Skeletal muscle cell (primary cell): Measurements from ENCODE around the gene SIMC1.
"Not testable (repeated sequence)": the region's sequence is repeated elsewhere in the genome, so short reads cannot be mapped to it uniquely, and the experiment has no call there.

ENCODE experiments used
- DNase-seq: peaks from one replicate; pipeline ENCODE4 v3.0.0-alpha.2; 2010; ENCODE audit warnings: low read depth
- H3K4me3 ChIP-seq: 2 replicates; pipeline ENCODE4 v1.5.1; 2011; ENCODE audit warnings: low read depth, mild to moderate bottlenecking, control low read depth, low read length, moderate library complexity

The SIMC1 gene

DNA sequence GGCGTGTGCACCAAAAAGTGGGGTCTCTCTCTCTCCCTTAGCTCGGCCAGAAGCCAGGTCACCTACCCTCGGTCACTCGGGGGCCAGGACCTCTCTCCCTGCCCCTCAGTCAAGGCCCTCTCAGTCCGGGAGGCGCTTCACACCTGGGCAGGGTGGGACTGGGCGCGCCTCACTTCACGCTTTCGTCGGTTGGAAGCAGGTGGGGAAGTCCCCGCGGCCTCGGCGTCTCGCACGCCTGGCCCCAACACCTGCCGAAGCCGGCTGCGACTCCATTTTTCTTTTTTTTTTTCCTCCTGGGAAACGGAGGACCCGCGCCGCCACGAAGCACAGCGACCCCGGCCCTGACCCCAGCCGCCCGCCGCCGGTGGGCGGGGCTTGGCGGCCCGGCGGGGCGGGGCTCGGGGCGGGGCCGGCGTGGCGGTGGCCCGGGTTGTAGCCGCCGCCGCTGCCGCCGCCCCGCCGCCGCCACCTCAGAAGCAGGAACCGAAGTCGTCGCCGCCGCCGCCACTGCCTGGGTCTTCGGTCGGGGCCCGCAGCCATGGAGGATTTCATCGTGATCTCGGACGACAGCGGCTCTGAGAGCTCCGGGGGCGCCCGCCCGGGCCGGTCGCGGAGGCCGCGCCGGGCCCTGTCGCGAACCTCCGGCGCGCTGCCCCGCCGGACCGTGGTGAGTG is at the start of gene SIMC1:
Gene SIMC1 (plus strand): TSS at position 454 of the 674 bp plus-strand sequence. CDS start 85 bp downstream, at position 539.
- not testable (repeated sequence) for DNase-seq
- peak within 1 kb of the TSS; percentile 39 for H3K4me3 ChIP-seq

DNA sequence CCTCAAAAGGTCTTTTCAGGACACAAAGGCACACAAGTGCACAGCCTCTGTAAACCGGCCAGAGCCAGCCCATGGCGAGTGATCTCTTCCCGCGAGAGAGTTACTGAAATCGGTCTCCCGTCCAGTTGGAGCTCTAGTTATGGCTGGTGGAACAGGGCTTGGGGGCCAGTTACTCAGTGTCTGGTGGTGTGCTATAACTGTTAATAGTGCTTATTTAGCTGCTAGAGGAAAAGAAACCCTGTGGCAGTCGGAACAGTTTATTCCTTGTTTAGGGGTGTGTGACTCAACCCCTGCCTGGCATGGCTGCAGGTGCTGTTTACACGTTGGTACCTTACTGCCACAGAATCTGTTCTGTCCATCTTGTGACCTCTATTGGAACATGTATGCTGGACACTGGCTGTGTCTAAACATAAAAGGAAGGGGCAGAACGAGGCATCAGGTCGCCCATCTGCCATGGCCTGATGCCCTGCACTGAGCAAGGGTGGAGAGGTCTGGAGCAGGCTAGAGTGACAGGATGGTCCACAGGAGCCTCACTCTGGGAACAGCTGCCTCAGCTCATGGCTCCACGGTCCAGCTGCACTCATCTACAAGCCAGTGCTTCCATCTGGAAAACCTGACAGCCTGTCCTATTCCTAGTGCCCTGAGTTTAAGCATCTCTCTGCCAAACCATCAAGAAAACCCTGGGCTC is 49.6 kb upstream of the SIMC1 start:
- H3K4me3 ChIP-seq = no peak overlapping the region
- no peak for DNase-seq

DNA sequence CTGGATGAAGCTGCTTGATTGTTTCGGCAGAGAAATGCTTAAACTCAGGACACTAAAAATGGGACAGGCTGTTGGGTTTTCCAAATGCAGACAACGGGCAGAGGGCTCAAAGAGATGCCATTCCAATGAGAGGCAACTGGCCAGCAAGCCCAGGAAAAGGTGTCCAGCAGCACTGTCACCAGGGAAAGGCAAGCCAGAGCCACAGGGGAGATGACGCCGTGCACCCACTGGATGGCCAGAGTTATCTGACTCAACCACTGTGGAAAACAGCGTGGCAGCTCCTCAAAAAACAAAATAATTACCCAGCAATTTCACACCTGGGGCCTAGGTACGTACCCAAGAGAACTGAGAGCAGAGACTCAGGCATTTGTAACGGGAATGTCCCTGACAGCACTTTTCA is 48.4 kb upstream of the SIMC1 start:
- no peak for DNase-seq
- H3K4me3 ChIP-seq = no peak overlapping the region

DNA sequence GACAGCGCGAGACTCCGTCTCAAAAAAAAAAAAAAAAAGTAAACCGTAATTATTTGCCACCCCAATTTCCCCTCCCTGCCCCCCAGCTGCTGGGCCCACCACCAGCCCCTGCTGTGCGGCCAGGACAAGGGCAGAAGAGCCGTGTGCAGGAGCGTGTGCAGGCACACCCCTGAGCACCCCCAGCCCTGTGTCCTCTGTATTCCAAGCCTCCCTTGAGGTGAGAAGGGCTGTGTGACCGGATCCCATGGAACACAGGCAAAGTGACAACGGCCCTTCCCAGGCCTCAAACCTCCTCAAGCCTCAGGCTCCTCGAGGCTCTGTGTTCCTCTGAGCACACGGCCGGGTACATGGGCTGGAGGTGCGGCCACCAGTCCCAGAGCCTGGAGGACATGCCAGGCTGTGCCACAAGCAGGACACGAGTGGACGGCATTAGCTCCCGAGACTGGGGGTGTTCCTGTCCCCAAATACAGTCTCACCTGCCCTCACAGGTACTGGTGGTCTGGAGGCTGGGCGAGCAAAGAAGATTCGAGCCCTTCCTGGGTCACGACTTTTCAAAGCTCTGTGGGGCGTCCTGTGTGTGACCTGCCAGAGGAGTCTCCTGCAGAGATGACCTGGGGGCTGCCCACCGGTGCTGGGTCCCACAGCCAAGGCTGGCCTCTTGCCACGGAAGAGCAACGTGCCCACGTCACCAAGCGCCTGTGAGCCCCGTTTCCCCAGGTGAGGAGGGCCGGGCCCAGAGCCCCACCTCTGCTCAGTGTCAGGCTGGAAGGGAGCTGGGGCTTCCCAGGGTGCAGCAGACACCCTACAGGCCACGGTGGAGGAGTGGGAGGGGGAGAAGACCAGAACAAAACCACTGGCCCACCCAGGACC is 47.1 kb upstream of the SIMC1 start:
- no peak for DNase-seq
- no peak overlapping the region for H3K4me3 ChIP-seq

DNA sequence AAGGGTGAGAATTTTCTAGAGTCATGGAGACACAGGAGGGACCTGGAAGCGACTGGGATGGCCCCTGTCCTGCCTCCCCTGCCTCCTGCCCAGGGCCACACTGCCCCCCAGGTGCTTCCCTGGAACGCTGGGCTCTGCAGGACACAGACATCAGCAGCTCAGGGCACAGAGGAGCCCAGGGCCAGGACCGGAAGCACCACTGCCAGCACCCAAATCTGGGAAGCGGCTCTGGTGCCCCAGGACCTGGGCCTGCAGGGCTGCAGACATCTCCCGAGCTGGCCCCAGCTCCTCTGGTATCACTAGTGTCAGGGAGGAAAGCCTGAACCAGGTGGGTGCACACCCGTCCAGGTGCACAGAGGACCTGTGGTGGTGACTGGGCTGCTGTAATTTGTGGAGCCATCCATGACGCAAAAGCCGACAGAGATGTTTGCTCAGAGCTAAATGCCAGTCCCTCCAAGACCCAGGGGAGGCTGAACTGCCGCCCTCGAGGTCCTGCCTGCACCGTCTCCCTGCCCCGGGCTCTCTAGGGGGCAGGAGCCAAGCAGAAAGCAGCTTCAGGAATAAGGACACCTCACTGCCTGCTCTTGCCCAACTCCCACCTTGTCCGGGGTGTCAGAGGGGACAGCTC is 46.0 kb upstream of the SIMC1 start:
- DNase-seq = no peak
- no peak overlapping the region for H3K4me3 ChIP-seq

DNA sequence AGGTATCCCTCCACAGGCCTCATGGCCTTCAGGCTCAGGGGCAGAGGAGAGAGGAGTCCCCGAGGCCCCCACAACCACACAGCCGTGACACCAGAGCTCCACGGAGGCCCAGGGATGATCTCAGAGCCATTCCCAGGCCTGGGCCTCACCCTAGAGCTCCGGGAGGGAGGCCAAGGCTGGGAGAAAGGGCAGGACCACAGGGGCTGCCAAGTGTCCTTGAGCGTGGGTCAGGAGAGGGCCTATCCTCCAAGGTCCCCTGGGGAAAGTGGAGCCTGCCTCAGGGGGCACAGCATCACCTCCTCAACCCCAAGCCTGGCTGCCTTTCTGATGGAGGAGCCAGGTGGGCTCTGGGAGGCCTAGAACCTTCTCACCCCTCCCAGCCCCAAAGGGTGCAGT is 45.5 kb upstream of the SIMC1 start:
- not testable (repeated sequence) for DNase-seq, H3K4me3 ChIP-seq

DNA sequence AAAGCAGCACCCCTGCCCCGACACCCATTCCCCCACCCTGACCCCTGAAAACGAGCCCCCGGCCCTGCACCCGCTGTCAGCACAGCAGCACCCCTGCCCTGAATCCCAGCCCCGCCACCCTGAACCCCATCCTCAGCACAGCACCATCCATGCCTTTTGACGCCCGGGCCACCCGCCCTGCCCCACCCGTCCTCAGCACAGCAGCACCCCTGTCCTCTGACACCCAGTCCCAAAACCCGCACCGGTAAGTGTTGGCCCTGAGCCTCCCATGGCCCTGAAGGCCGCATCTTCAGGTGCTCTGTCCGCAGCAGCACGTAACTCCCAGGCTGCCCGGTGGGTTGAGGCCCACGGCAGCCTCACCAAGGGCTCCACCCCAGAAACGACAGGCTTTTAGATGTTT is 44.6 kb upstream of the SIMC1 start:
- not testable (repeated sequence) for H3K4me3 ChIP-seq, DNase-seq

DNA sequence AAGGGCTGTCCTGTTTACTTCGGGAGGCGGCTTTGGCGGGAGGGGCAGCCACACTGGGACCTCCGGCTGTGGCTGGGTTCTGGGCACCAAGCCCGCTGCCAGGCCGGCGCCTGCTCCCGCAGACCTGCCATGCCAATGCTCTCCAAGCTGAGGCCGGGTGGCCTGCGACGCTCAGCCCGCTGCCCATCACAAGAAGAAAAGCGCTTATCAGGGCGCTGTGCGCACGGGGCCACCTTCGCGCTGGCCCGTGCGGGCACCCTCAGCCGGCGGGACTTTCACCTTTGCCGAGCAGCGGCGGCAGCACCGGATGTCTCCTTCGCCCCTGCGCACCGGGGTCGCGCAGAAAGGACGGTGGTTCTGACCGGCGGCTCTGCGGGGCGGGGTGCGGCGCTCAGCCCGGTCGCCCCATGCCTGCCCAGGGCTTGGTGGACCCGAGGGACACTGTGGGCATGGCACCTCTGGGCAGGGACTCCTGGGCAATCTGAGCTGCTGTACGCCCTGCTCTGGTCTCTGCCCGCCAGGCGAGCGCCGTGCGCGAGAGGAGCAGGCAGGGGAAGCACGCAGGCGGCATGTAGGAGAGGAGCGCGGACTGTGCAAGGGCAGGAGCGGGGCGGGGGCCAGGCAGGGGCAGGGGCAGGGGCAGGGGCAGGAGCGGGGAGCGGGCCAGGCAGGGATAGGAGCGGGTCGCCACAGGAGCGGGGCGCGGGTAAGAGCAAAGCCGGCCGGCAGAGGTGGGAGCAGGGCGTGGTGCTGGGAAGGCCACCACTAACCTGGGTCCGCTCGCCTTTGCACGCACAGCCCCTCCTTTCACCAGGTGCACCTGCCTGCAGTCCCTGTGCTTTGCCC is 43.8 kb upstream of the SIMC1 start:
- peak overlapping the region; percentile 13 for H3K4me3 ChIP-seq
- not testable (repeated sequence) for DNase-seq

DNA sequence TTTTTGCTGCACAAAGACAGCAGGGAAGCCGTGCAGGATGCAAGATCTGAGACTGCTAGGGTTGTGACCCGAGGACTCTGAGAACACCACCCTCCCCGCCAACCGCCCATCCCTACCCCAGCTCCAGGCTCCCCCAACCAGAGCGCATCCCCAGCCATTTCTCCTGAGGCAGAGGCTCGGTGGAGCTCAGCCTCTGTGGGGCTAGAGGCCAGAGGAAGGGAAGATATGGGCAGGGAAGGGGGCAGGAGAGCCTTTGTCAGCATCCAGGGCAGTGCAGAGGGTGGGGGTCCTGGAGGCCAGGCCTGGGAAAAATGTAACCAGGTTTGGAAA is 43.2 kb upstream of the SIMC1 start:
- DNase-seq, H3K4me3 ChIP-seq: not testable (repeated sequence)

DNA sequence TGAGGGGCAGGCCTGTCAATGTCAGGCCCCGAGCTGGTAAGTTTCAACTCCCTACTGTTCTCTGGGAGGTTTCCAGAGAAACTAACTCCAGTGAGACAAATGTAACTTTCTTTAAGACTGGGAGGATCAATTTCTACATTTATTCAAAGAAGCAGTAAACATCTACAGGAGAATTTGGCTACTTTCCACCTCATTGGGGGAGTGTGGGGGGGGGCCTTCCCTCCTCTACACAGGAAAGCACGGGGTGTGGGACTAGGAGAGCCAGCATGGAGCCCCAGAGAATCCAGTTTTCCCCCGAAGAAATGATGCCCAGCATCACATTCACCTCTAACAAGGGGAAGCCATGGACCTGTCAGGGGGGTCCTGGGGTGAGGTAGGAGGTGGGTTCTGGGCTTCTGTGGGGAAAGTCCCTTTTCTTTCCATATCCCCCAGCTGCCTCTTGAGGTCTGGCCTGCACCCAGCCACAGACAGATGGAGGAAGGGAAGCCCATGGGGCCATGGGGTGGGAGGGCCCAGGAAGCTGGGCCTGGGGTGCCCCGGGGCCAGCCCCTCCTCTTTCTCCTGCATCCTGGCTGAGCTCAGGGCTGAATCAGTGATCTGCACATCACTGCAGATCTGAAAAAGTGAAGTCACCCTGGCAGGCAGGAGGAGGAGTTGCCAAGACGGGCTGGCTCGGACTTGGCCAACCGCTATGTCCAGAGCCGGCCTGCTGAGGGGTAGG is 42.6 kb upstream of the SIMC1 start:
- not testable (repeated sequence) for DNase-seq, H3K4me3 ChIP-seq

DNA sequence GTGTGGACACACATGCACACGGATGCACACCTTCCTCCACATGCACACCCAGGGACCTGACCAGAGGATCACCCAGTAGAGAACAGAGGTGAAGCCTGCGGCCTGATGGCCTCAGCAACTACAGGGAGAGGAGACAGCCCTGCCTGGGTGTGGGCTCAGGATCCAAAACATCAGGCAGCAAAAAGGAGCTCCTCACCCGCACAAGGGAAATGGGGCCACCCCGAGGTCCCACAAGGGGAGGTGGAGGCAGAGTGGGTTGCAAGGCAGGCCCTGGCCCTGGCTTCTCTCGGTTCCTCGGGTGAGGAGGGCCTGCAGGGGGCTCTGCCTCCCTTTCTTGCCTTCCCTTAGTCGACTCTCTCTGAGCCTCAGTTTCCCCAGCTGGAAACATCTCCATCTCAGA is 41.4 kb upstream of the SIMC1 start:
- DNase-seq, H3K4me3 ChIP-seq: not testable (repeated sequence)

DNA sequence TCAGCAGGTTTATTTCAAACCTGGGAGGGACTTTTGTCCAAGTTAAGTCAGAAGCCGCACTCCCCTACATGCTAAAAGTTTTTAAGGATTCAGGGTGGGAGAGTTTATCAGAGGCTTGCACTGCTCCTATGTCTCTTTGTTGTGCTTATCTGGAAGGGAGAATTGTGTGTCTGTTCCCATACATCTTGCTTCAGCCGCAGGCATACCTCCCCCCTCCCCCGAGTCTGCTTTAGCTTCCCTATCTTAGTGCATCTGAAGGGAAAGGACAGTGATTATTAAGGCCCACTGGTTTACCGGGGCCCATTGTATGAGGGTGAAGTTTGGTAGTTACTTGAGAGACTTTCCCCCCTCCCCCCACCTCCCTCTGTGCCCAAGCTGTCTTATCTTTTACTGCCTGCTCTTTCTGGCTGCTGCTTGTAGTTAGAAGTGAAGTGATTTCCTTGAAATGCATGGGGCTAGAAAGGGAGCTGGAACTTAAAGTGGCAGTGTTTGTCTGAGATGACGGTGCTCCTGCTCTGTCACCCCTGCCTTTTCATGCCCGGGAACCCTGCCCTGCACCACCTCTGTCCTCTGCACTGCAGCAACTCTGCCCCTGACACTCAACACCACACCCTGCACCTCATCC is 40.9 kb upstream of the SIMC1 start:
- H3K4me3 ChIP-seq, DNase-seq: not testable (repeated sequence)

DNA sequence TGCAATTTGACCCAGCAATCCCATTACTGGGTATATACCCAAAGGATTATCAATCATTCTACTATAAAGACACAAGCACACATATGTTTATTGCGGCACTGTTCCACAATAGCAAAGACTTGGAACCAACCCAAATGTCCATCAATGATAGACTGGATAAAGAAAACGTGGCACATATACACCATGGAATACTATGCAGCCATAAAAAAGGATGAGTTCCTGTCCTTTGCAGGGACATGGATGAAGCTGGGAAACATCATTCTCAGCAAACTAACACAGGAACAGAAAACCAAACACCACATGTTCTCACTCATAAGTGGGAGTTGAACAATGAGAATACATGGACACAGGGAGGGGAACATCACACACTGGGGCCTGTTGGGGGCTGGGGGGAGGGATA is 39.9 kb upstream of the SIMC1 start:
- DNase-seq, H3K4me3 ChIP-seq: not testable (repeated sequence)

DNA sequence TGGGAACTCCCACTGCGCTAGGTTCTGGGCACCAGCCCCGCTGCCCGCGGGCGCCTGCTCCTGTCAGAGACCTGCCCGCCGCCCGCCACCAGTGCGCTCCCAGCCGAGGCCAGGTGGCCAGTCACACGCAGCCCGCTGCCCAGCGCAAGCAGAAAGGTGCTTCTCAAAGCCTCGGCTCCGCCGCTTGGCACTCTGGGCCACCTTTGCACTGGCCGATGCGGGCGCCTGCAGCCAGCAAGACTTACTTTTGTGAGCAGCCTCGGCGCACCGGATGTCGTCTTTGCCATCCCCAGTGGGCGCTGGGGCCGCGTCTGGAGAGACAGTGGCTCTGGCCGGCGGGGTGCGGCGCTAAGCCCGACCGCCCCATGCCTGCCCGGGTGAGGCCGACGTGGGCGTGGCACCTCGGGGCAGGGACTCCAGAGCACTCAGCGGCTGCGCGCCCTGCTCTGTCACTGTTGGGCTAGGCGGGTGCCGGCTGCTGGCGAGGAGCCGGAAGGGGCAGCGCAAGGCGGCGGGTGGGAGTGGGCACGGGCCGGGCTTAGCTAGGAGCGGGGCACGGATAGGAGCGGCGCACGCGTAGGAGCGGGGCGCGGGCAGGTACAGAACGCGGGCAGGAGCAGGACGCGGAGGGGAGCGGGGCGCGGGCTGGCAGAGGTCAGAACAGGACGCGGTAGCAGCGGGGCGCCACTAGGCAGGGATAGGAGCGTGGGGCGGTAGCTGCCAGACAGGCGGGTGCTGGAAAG is 39.1 kb upstream of the SIMC1 start:
- peak overlapping the region; percentile 33 for H3K4me3 ChIP-seq
- not testable (repeated sequence) for DNase-seq

DNA sequence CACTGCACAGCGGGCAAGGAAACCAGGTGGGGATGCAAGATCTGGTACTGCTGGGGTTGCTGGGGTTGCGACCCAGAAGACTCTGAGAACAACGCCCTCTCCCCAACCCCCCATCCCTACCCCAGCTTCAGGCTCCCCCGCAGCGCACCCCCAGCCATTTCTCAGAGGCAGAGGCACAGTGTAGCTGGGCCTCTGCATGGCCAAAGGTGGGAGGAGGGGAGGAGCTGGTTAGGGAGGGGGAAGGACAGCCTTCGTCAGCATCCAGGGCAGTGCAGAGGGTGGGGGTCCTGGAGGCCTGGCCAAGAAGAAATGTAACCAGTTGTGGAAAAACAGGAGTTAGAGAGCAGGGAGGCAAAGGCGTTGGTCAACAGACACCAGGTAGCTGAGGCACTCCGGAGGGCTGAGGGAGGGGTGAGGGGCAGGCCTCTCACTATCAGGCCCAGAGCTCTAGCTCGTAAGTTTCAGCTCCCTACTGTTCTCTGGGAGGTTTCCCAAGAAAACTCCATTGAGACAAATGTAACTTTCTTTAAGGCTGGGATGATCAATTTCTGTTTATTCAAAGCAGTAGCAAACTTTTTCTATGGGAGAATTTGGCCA is 38.3 kb upstream of the SIMC1 start:
- DNase-seq, H3K4me3 ChIP-seq: not testable (repeated sequence)

DNA sequence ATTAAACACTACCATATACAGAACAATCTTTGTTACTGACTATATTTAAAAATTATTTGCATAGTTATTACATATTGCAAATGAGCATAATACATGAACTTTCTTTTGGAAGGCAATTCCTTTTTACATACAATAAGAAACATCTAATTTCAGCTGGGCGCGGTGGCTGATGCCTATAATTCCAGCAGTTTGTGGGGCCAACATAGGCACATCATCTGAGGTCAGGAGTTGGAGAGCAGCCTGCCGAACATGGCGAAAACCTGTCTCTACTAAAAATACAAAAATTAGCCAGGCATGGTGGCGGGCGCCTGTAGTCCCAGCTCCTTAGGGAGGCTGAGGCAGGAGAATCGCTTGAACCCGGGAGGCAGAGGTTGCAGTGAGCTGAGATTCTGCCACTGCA is 36.4 kb upstream of the SIMC1 start:
- DNase-seq = no peak
- H3K4me3 ChIP-seq = no peak overlapping the region

DNA sequence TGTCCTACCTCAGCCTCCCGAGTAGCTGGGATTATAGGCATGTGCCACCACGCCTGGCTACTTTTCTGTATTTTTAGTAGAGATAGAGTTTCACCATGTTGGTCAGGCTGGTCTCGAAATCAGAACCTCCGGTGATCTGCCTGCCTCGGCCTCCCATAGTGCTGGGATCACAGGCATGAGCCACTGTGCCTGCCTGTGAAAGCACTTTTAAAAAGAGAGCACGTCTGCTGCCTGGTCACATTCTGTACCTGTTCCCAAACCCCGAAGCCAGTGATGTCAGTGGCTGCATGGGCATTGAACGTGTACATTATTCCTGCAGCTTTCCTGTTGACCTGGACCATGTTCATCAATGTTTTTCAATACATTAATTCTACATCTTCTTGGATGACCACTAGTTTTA is 35.1 kb upstream of the SIMC1 start:
- no peak for DNase-seq
- no peak overlapping the region for H3K4me3 ChIP-seq
